D721Med (cell line): ENCODE measurements around the gene KCNN3.
A peak's percentile ranks its signal among the peaks of the same experiment; 100 is the strongest.

ENCODE experiments used
- DNase-seq: peaks from one replicate; pipeline ENCODE4 v3.0.0; 2011; ENCODE audit warnings: low spot score; ENCODE audit not compliant: insufficient read length
- FAIRE-seq: peaks from 2 replicates; lab custom pipeline; 2011; peaks lifted over from hg19 to GRCh38; lab: Jason Lieb, UNC
- CTCF ChIP-seq: IDR thresholded peaks from 2 replicates; pipeline ENCODE4 v1.5.1; 2012; ENCODE audit warnings: mild to moderate bottlenecking, control low read depth; ENCODE audit not compliant: insufficient read depth; ENCODE audit errors: missing control alignments

The KCNN3 gene

GRCh38 chr1:154906621-154907081, 36.6 kb upstream of the KCNN3 start:
- no peak for FAIRE-seq
- peak; percentile 51 for TF ChIP-seq CTCF
- no peak for DNase-seq

- no peak for TF ChIP-seq CTCF
- no peak for DNase-seq
- no peak for FAIRE-seq
These were observed 33.0 kb upstream of the KCNN3 start for GRCh38 chr1:154902938-154903566.

GRCh38 chr1:154901591-154901990, 31.5 kb upstream of the KCNN3 start:
- DNase-seq (no peak), FAIRE-seq (no peak)
- no peak for TF ChIP-seq CTCF

- DNase-seq (no peak), FAIRE-seq (no peak)
- no peak for TF ChIP-seq CTCF
These were observed 29.0 kb upstream of the KCNN3 start for GRCh38 chr1:154899041-154899440.

- no peak for DNase-seq
- no peak for FAIRE-seq
- TF ChIP-seq CTCF = no peak
These were observed 26.7 kb upstream of the KCNN3 start for GRCh38 chr1:154896771-154897286.

- TF ChIP-seq CTCF = no peak
These were observed 25.7 kb upstream of the KCNN3 start for GRCh38 chr1:154895798-154896197.

GRCh38 chr1:154891452-154891851, 21.4 kb upstream of the KCNN3 start:
- no peak for TF ChIP-seq CTCF
- FAIRE-seq (no peak), DNase-seq (no peak)

More at GRCh38 chr1:154895798-154896197, 25.7 kb upstream of the KCNN3 start:
- FAIRE-seq (no peak), DNase-seq (no peak)
